Measurements from ENCODE around the gene MRPS34.

DNA sequence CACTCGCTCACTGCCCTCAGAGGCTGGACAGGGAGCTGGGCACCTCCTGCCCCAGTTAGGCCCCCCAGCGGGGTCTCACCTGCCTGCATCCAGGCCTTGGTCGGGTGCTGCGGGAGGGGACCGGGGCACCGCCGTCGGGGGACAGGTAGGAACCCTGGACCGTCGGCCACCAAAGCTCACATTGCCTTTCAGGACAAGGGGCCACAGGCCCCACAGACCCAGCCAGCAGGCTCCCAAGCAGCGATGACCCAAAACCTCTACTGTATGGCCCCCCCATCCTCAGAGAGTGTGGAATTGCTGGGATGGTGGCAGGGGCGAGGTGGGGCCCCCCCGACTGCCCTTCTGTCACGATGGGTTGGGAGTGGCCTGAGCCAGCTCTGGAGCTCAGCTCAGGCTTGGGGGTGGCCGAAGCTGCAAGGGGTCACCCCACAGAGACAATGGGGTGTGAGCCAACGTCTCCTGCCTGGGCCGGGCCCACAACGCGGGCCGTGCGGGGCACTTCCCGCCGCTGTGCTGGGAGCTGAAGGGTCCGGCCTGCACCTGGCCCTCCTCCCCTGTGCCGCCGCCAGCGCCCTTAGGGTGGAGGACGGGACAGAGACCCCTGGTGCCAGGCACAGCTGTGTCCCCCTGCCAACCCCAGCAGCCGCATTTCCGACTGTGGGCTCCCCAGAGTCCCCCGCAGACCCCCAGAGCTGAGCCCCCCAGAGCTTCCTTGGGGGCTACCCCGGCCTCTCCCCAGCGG lies 20.1 kb upstream of the MRPS34 start:
- TF ChIP-seq, protein P1, sequence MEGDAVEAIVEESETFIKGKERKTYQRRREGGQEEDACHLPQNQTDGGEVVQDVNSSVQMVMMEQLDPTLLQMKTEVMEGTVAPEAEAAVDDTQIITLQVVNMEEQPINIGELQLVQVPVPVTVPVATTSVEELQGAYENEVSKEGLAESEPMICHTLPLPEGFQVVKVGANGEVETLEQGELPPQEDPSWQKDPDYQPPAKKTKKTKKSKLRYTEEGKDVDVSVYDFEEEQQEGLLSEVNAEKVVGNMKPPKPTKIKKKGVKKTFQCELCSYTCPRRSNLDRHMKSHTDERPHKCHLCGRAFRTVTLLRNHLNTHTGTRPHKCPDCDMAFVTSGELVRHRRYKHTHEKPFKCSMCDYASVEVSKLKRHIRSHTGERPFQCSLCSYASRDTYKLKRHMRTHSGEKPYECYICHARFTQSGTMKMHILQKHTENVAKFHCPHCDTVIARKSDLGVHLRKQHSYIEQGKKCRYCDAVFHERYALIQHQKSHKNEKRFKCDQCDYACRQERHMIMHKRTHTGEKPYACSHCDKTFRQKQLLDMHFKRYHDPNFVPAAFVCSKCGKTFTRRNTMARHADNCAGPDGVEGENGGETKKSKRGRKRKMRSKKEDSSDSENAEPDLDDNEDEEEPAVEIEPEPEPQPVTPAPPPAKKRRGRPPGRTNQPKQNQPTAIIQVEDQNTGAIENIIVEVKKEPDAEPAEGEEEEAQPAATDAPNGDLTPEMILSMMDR (IDR thresholded peaks at IDR 0.05) = no peak
- TF ChIP-seq ZFX (IDR thresholded peaks at IDR 0.05; ENCODE audit: borderline replicate concordance) = no peak
